Endothelial cell of umbilical vein (primary cell): ENCODE results near the gene SNRNP200. TPM values are rescaled to one million over a fixed set of nuclear protein-coding genes. Genes with fewer than 3 reads are reported as not detected.

Experiments
- BruUV-seq: library from RNA; stranded (reverse); fragments of 400-500 nt; replicated peaks from 2 replicates; lab custom pipeline; 2021; lab: Mats Ljungman, UMichigan
- CTCF ChIA-PET: fragments of 300-600, 350-600 bp; sonication (Branson Sonifier 250); formaldehyde crosslinking; loops from one replicate; lab custom pipeline; 2021; ENCODE audit warnings: antibody characterized with exemption, inconsistent platforms; lab: Charles Lee
- POLR2A ChIA-PET: fragments of 300-600, 350-600 bp; sonication (Branson Sonifier 250); formaldehyde crosslinking; loops from one replicate; lab custom pipeline; 2021; ENCODE audit warnings: antibody characterized with exemption, inconsistent platforms; lab: Charles Lee
- DNase-seq: peaks from one replicate; pipeline ENCODE4 v3.0.0-alpha.2; 2011; ENCODE audit warnings: low read depth, low spot score
- FAIRE-seq: peaks from 2 replicates; lab custom pipeline; 2011; peaks lifted over from hg19 to GRCh38; lab: Jason Lieb, UNC
- H2AFZ ChIP-seq: 2 replicates; pipeline ENCODE4 v1.6.0; 2012; ENCODE audit warnings: low read depth, low read length, control low read depth, inconsistent platforms
- H3K27ac ChIP-seq: 2 replicates; pipeline ENCODE4 v1.5.1; 2011; ENCODE audit warnings: low read depth, mild to moderate bottlenecking, control low read depth, low read length, moderate library complexity; ENCODE audit not compliant: insufficient read depth
- H3K27me3 ChIP-seq, 2 experiments: 2 replicates each; pipeline versions ENCODE4 v1.6.0 to v1.6.1; 2011; ENCODE audit warnings: low read length in 2 of 2, mixed read lengths in 1 of 2; ENCODE audit not compliant: control insufficient read depth in 2 of 2, insufficient read depth in 2 of 2
- H3K36me3 ChIP-seq, 2 experiments: 2 replicates in 1 of 2; 3 replicates in 1 of 2; pipeline ENCODE4 v1.5.1; 2011; ENCODE audit warnings: low read length in 2 of 2, mild to moderate bottlenecking in 1 of 2, moderate library complexity in 1 of 2; ENCODE audit not compliant: control insufficient read depth in 2 of 2, insufficient read depth in 2 of 2; ENCODE audit errors: extremely low read depth in 1 of 2
- H3K4me1 ChIP-seq: 3 replicates; pipeline ENCODE4 v1.5.1; 2011; ENCODE audit warnings: mild to moderate bottlenecking, low read length; ENCODE audit not compliant: control insufficient read depth, insufficient read depth; ENCODE audit errors: extremely low read depth
- H3K4me2 ChIP-seq: 2 replicates; pipeline ENCODE4 v1.6.1; 2011; ENCODE audit warnings: low read length, control low read depth, mixed read lengths; ENCODE audit not compliant: insufficient read depth
- H3K4me3 ChIP-seq, 3 experiments: fragments of 200-600 bp in 1 of 3; sonication (generic), shearing (Covaris generic) in 1 of 3; replicated peaks in 1 of 3; 2 replicates each; pipeline ENCODE4 v1.5.1; 2011 to 2016; ENCODE audit warnings: control low read depth in 3 of 3, low read length in 3 of 3, mild to moderate bottlenecking in 2 of 3, inconsistent platforms in 1 of 3, low read depth in 1 of 3, moderate library complexity in 1 of 3; ENCODE audit not compliant: insufficient read depth in 1 of 3
- H3K79me2 ChIP-seq: 2 replicates; pipeline ENCODE4 v1.6.0; 2012; ENCODE audit warnings: low read length, inconsistent platforms; ENCODE audit not compliant: control insufficient read depth, insufficient read depth
- H3K9ac ChIP-seq: replicated peaks from 2 replicates; pipeline ENCODE3; 2011; ENCODE audit warnings: low read length, control low read depth; ENCODE audit not compliant: insufficient read depth; ENCODE audit errors: extremely low read depth
- H3K9me1 ChIP-seq: replicated peaks from 3 replicates; pipeline ENCODE4 v1.6.0; 2011; ENCODE audit warnings: mild to moderate bottlenecking, low read length; ENCODE audit not compliant: control insufficient read depth, insufficient read depth; ENCODE audit errors: extremely low read depth
- H3K9me3 ChIP-seq: replicated peaks from 2 replicates; pipeline ENCODE4 v1.5.1; 2012; ENCODE audit warnings: low read length, inconsistent platforms; ENCODE audit not compliant: control insufficient read depth, insufficient read depth
- H4K20me1 ChIP-seq: replicated peaks from 2 replicates; pipeline ENCODE3; 2011; ENCODE audit warnings: mild to moderate bottlenecking, low read length; ENCODE audit not compliant: control insufficient read depth, insufficient read depth; ENCODE audit errors: extremely low read depth
- CTCF ChIP-seq, 2 donors: IDR thresholded peaks; 1 replicate in 1 of 2; 2 replicates in 1 of 2; pipeline ENCODE4 v1.5.1; 2011; ENCODE audit warnings: low read length in 2 of 2, mild to moderate bottlenecking in 2 of 2, moderate library complexity in 2 of 2, control low read depth in 1 of 2, inconsistent platforms in 1 of 2, low read depth in 1 of 2; ENCODE audit not compliant: insufficient read depth in 1 of 2; ENCODE audit errors: extremely low read depth in 1 of 2
- EZH2 ChIP-seq: IDR thresholded peaks from 2 replicates; pipeline ENCODE4 v1.6.1; 2012; ENCODE audit warnings: borderline replicate concordance, low read depth, mild to moderate bottlenecking, moderate library complexity, low read length, inconsistent platforms; ENCODE audit not compliant: severe bottlenecking
- FOS ChIP-seq: IDR thresholded peaks from 2 replicates; pipeline ENCODE4 v1.6.1; 2011; ENCODE audit warnings: mild to moderate bottlenecking, low read length, moderate library complexity, borderline replicate concordance; ENCODE audit not compliant: insufficient read depth
- GATA2 ChIP-seq: IDR thresholded peaks from 2 replicates; pipeline ENCODE4 v1.7.0; 2011; ENCODE audit warnings: low read depth, mild to moderate bottlenecking, moderate library complexity, mixed read lengths, low read length; ENCODE audit not compliant: insufficient read length, insufficient read depth
- JUN ChIP-seq: IDR thresholded peaks from 2 replicates; pipeline ENCODE4 v1.6.1; 2011; ENCODE audit warnings: borderline replicate concordance, low read depth; ENCODE audit not compliant: insufficient read length, insufficient read depth
- MAX ChIP-seq: IDR thresholded peaks from 2 replicates; pipeline ENCODE4 v1.6.1; 2011; ENCODE audit not compliant: insufficient read depth, insufficient read length
- MYC ChIP-seq: IDR thresholded peaks from one replicate; pipeline ENCODE4 v1.6.1; 2011; ENCODE audit warnings: mild to moderate bottlenecking, low read depth, low read length
- POLR2A ChIP-seq: IDR thresholded peaks from 2 replicates; pipeline ENCODE4 v1.6.1; 2012; ENCODE audit warnings: low read depth, mild to moderate bottlenecking, control low read depth, low read length
- POLR2AphosphoS5 ChIP-seq: IDR thresholded peaks from 2 replicates; pipeline ENCODE4 v1.6.1; 2012; ENCODE audit warnings: low read depth, mild to moderate bottlenecking, control low read depth, low read length, moderate library complexity; ENCODE audit not compliant: insufficient read depth
- dilution Hi-C: fragments of 300-500 bp; cut with MboI; formaldehyde crosslinking; loops from one replicate; pipeline ENCODE4 v1.15.0; 2019; ENCODE audit warnings: low sequenced_read_pairs; ENCODE audit not compliant: extremely low pct_ligation_motif_present
- intact Hi-C: fragments of 100-400 bp; cut with micrococcal nuclease; formaldehyde crosslinking; loops from one replicate; pipeline ENCODE4 v1.10.0; 2022
- polyA plus RNA-seq, 4 experiments: library from polyadenylated mRNA; depleted of rRNA in 3 of 4; stranded (reverse) in 3 of 4; unstranded in 1 of 4; fragments of >200 nt; gene quantifications; 2 replicates each; pipeline versions ENCODE4 v1.2.1 to v1.2.3, GENCODE V29; 2011 to 2012; ENCODE audit warnings: missing spikeins in 1 of 4
- total RNA-seq: library from RNA; stranded (reverse); gene quantifications from 2 replicates; pipeline ENCODE4 v1.2.3, GENCODE V29; 2021

The SNRNP200 gene
- total and polyA plus RNA-seq, 2 donors (not counting 3 experiments of a cell fraction or from before 2014, with no cell fraction given), result 124 to 155 TPM

- intact Hi-C loops, result loop anchor here (2.0 kb wide), 1 partner anchor 45 kb away; no protein-coding TSS in a partner anchor
- Histone ChIP-seq H3K9ac (no peak overlapping the region), H3K4me2 (no peak overlapping the region), H3K4me1 (no peaks in the 10 kb centered on the region), H2AFZ (no peak overlapping the region), H3K4me3 (no peak overlapping the region), H3K9me3 (no peaks in the 10 kb centered on the region), H3K27ac (no peak overlapping the region), H3K79me2 (peaks cover 7% of the 10 kb centered on the region), H3K36me3 (peaks cover 0 to 21% of the 10 kb centered on the region in 2 experiments), H3K27me3 (no peaks in the 10 kb centered on the region), H4K20me1 (no peaks in the 10 kb centered on the region), H3K9me1 (no peaks in the 10 kb centered on the region)
- no peak for DNase-seq
- FAIRE-seq, result no peak
- ChIA-PET CTCF (interaction anchor here (0.9 to 2.7 kb wide), 3 partner anchors 8 to 25 kb away, joined by 3 to 8 read pairs (median 7); partner anchors contain the start of gene NCAPH), POLR2A (interaction anchor here (1.5 kb wide), 1 partner anchor 10 kb away, joined by 5 read pairs; the partner anchor contains the start of gene NCAPH)
- dilution Hi-C loops, result no loop called here
- no peak for TF ChIP-seq FOS
- TF ChIP-seq JUN, result no peak
- TF ChIP-seq MAX, result no peak
- TF ChIP-seq CTCF (IDR thresholded peaks at IDR 0.05; ENCODE audit: extremely low read depth in 1 of 2, insufficient read depth in 1 of 2, low read depth in 1 of 2, low read length in 2 of 2), result no peak
- TF ChIP-seq GATA2, result no peak
- TF ChIP-seq POLR2AphosphoS5, result no peak
- TF ChIP-seq EZH2, result no peak
- no peak for TF ChIP-seq MYC
- no peak for TF ChIP-seq POLR2A
- BruUV-seq, result no TSS peak
These were observed 40.6 kb upstream of the SNRNP200 start for GRCh38 chr2:96345868-96346462.
